NT2/D1 (cell line): ENCODE results near the gene MSL1.

Experiments used
- SUZ12 ChIP-seq: IDR thresholded peaks from 2 replicates; pipeline ENCODE4 v1.6.1; 2011; ENCODE audit not compliant: insufficient read length, insufficient read depth; ENCODE audit errors: extremely low read depth
- YY1 ChIP-seq: IDR thresholded peaks from 2 replicates; pipeline ENCODE4 v1.6.1; 2011; ENCODE audit not compliant: insufficient read length, insufficient read depth
- ZNF274 ChIP-seq: IDR thresholded peaks from 2 replicates; pipeline ENCODE4 v1.6.1; 2011; ENCODE audit warnings: mild to moderate bottlenecking, low read depth, low read length

- TF ChIP-seq ZNF274 (no peak), YY1 (no peak), SUZ12 (no peak)
Observed at GRCh38 chr17:40093580-40094201, 28.1 kb upstream of the MSL1 start.
